AG04449 (cell line): ENCODE results near the gene ONECUT3.
"Not testable (repeated sequence)": the region's sequence is repeated elsewhere in the genome, so short reads cannot be mapped to it uniquely, and the experiment has no call there.

Experiments
- CTCF ChIA-PET: fragments of 350-600 bp; formaldehyde crosslinking; extraction: SDS; loops from one replicate; lab custom pipeline; 2021; ENCODE audit warnings: antibody characterized with exemption; lab: Yijun Ruan, JAX
- POLR2A ChIA-PET: fragments of 400-600, 350-600 bp; formaldehyde crosslinking; extraction: SDS; loops from one replicate; lab custom pipeline; 2020; ENCODE audit warnings: antibody characterized with exemption, inconsistent platforms; lab: Yijun Ruan, JAX
- DNase-seq: peaks from one replicate; pipeline ENCODE4 v3.0.0-alpha.2; 2010; ENCODE audit warnings: low read depth, low spot score
- H3K4me3 ChIP-seq: 2 replicates; pipeline ENCODE4 v1.5.1; 2011; ENCODE audit warnings: low read depth, mild to moderate bottlenecking, control low read depth, low read length
- CTCF ChIP-seq: IDR thresholded peaks from one replicate; pipeline ENCODE4 v1.5.1; 2011; ENCODE audit warnings: mild to moderate bottlenecking, moderate library complexity, low read length, control low read depth, inconsistent platforms; ENCODE audit not compliant: insufficient read depth; ENCODE audit errors: missing control alignments

Gene ONECUT3

GRCh38 chr19:1790054-1790792, 36.9 kb downstream of the ONECUT3 start:
- H3K4me3 ChIP-seq = no peak overlapping the region
- POLR2A ChIA-PET = no interaction called here
- CTCF ChIA-PET = interaction anchor here (1.4 to 2.8 kb wide), 4 partner anchors 11 to 123 kb away, joined by 3 to 19 read pairs (median 4); no protein-coding TSS in a partner anchor
- no peak for DNase-seq
- no peak for TF ChIP-seq CTCF

- no peak overlapping the region for H3K4me3 ChIP-seq
- TF ChIP-seq CTCF = no peak
- DNase-seq = no peak
- POLR2A ChIA-PET = no interaction called here
- CTCF ChIA-PET = interaction anchor here (1.0 to 9.8 kb wide), 6 partner anchors 10 to 249 kb away, joined by 3 to 143 read pairs (median 8); no protein-coding TSS in a partner anchor
These were observed 38.6 kb downstream of the ONECUT3 start for GRCh38 chr19:1791879-1792278.

- H3K4me3 ChIP-seq = no peak overlapping the region
- DNase-seq = no peak
- no peak for TF ChIP-seq CTCF
- CTCF ChIA-PET = interaction anchor here (0.7 to 9.8 kb wide), 21 partner anchors 12 to 248 kb away, joined by 3 to 143 read pairs (median 4); partner anchors contain the start of genes ATP8B3 and UQCR11
- POLR2A ChIA-PET = no interaction called here
These were observed 41.3 kb downstream of the ONECUT3 start for GRCh38 chr19:1794424-1795172.

GRCh38 chr19:1796395-1797142, 43.3 kb downstream of the ONECUT3 start:
- no peak for DNase-seq
- no peak overlapping the region for H3K4me3 ChIP-seq
- POLR2A ChIA-PET = interaction anchor here (0.6 kb wide), 1 partner anchor 153 kb away, joined by 3 read pairs; no protein-coding TSS in a partner anchor
- TF ChIP-seq CTCF = no peak
- CTCF ChIA-PET = interaction anchor here (0.8 to 9.8 kb wide), 17 partner anchors 9 to 294 kb away, joined by 3 to 143 read pairs (median 6); partner anchors contain the start of gene ATP8B3

GRCh38 chr19:1797313-1797712, 44.0 kb downstream of the ONECUT3 start:
- H3K4me3 ChIP-seq, DNase-seq, POLR2A ChIA-PET: not testable (repeated sequence)
- CTCF ChIA-PET = interaction anchor here (0.8 to 9.8 kb wide), 13 partner anchors 9 to 295 kb away, joined by 3 to 143 read pairs (median 6); no protein-coding TSS in a partner anchor

- POLR2A ChIA-PET = no interaction called here
- no peak for TF ChIP-seq CTCF
- no peak for DNase-seq
- no peak overlapping the region for H3K4me3 ChIP-seq
- CTCF ChIA-PET = interaction anchor here (0.6 to 9.8 kb wide), 4 partner anchors 18 to 517 kb away, joined by 3 to 143 read pairs (median 32); no protein-coding TSS in a partner anchor
These were observed 46.5 kb downstream of the ONECUT3 start for GRCh38 chr19:1799695-1800342.
